HG02678 (cell line): ENCODE results near the gene EMP1.
A peak's percentile ranks its signal among the peaks of the same experiment; 100 is the strongest.

Experiments
- ATAC-seq: cut with Tn5 transposase; IDR thresholded peaks from one replicate; pipeline ENCODE4 v1.9.1; 2021; ENCODE audit warnings: mild to moderate bottlenecking, moderate library complexity; ENCODE audit not compliant: unreplicated experiment

Gene EMP1

DNA sequence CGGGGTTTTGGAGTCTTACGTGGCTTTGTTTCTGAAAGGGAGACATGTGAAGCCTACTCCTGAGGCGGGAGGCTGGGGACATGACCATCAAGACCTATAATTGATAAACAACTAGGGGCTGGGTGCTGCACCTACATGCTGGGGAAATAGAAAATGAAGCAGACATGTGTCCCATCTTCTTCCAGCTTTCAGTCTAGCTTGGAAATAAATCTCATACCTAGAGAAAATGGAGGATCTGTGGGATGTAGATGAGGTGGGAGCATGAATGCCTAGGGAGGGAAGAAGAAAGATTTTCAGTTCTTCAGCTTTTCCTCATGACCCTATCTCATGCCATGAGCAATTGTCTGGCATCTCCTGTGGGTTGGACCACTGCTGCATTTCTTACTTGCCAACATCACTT is 22.1 kb downstream of the EMP1 start:
- ATAC-seq = no peak

DNA sequence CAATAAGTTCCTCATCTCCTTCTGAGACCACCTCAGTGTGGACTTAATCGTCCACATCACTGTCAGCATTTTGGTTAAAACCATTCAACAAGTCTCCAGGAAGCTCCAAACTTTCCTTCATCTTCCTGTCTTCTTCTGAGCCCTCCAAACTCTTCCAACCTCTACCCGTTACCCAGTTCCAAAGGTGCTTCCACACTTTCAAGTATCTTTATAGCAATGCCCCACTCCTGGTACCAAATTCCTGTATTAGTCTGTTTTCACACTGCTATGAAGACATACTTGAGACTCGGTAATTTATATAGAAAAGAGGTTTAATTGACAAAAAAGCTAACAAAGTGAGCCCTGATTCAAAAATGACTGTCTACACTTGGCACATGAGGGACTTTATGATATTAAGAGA is 22.8 kb downstream of the EMP1 start:
- no peak for ATAC-seq

DNA sequence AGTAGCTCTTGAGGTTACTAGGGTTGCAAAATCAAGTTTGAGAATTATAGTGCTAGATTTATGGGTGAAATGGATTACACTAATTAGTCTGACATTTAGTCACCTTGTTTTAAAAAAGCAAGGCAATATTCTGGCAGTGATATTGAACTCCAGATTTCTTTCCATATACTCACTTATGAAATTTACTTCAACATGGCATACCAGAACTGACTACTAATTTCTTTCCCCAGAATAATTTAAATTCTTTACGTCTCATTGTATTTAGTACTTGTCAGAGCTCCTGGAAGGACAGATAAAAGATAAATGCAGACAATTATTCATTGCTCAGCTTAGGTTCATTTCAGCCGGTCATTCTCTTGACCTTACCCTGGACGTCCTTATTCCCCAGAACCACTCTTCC is 24.3 kb downstream of the EMP1 start:
- ATAC-seq = no peak

DNA sequence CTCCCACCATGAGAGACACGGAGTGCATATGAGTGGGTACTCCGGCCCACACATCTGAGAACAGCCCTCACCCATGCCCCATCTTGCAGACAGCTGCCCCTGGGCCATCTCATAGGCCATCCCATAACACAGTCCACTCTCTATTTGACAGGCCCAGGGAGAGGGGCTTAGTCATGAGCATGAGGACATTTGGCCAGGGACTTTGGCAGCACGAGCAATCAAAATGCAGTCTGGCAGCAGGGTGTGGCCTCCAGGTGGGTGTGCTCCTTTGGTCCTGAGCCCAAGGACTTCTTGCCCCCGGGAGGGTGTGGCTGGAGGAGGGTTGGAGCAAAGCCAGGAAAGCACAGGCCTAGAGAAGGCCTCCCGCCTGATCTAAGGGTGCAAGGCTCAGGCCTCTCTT is 25.6 kb downstream of the EMP1 start:
- ATAC-seq = no peak

DNA sequence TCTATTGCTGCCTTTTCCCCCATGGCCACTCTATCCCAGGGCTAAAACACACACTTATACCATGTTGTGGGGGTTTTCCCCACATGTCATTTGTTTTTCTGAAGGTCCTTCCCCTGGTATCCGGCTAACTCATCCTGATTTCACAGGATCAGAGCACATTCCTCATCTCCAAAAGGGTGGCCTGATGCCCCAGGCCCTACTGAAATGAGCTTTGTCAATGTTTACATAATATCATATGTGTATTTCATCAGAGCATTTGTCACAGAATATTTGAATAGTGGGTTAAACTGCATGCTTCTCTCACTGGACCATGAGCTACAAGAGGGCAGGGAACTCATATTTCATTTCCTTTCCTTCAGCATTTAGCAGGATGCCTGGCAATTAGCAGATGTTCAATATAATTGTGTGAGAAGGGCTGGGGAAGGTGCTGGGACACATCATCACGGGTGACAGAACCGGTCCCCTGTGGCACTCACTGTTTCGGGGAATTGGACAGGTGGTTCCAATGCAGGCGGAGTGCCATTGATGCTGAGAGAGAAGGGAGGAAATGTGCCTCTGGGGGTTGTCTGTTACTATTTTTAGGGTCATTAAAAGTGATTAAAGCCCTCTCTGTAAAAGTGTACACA is 26.8 kb downstream of the EMP1 start:
- ATAC-seq = no peak

DNA sequence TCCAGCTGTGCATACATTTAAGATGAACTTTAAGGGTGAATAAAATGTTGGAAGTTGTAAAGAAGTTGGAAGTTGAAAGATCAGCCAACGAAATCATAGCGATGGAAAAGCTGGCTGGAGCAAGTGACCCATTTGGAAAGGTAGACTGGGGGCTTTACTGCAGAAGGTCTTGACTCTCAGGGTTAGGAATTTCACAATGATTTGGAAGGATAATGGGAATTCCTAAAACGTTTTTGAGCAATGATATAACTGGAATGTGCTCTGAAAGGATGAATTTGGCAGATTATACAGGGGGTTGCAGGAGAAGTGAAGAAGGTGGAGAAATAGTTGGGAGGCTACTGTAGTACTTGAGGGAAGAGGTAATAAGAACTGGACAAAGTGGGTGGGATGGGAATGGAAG is 27.4 kb downstream of the EMP1 start:
- no peak for ATAC-seq

DNA sequence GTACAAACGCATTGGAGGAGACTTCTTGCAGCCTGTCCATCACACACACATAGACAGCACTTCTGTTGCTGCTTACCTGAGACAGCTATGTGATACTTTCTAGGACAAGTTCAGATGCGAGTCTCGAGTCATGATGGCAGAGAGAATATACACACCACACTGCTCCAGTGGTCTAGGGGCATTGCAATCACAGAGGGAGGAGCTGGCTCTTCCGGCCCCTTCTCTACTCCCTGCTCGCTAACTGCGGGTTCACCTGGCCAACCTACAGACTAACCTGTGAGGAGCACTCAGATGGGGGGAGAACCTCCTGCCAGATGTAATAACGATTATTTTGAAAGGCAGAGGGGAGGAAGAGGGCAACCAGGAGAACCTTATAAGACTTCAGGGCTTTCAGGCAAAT is 30.7 kb downstream of the EMP1 start:
- ATAC-seq = no peak

DNA sequence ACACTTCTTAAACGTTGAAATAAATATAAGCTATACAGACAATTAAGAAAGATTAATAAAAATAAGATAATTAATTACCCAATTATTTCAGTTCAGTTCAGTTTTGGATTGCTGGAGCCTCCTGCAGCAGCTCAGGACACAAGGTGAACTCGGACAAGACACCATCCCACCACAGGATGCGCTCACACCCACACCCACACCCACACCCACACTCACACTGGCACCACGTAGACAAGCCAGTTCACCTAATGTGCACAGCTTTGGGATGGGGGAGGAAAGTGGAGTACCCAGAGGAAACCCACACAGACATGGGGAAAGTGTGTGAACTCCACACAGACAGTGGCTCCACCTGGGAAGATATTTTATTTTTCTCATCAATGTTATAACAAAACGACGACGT is 32.1 kb downstream of the EMP1 start:
- ATAC-seq = no peak

DNA sequence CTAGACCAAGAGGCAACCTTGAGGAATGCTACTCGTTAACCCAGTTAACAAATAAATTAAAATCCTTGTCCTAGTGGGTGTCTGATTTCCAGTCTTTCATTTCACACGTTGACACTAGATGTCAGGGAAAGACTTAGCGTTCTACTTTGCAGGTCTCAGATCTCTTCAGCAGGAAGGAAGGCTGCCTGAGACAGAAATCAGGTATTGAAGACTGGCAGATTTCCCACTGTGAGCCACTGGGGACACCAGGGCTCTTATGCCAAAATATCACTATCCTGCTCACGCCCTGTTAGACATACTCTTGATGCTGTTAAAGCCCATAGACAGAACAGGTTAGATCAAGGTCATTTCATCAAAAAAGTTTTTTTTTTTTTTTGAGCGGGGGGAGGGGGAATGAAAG is 33.0 kb downstream of the EMP1 start:
- ATAC-seq = no peak

DNA sequence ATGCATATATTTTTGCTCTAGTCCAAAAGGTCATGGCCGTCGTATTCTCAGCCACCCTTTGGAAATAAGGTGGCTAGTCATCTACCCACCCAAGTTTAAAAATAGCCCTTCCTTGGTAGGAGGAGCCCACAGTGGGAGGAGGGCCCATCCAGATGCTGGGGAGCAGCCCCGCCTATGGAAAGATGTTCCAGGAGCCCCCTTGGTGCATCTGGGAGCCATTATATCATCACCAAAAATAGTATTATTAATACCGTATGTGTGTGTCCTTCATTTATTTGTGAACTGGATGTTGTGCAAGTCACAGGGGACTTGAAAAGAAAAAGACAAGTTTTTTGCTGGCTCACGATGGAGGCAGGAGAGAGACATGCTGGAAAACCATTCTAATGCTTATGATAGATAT is 34.0 kb downstream of the EMP1 start:
- ATAC-seq = no peak

DNA sequence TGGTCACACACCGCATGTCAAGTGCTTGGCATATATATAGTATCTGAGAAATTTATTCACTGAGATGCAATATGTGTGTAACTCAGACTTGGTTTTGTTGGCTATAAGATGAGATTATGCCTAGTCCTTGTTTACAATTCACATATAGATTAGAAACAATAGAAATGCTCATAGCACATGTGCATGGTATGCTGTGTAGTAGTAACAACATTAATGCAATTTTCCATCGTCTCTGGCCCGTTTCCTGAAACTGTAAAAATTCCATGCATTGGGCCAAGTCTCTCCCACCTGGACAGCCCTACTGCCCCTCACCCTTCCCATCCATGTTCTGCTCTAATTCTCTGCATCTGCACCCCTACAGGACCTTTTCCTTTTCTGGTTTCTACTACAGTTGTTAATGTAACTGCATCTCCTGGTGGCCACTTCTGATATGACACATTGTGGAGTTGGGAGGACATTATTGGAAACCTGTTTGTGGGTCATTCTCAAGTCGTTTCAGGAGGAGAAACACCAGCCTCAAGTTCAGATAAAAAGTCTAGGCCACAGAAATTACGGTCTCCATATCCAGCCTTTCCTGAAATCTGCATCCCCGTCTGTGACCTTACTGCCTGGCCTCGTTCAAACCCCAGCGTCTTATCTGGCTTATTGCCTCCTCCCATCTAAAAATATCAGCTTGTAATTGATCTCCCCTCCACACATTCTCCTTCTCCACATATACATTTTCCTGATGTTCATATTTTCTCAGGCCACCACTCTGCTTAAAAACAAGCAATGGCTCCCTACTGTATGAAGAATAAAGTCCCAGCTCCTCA is 37.5 kb downstream of the EMP1 start:
- peak; percentile 52 for ATAC-seq

DNA sequence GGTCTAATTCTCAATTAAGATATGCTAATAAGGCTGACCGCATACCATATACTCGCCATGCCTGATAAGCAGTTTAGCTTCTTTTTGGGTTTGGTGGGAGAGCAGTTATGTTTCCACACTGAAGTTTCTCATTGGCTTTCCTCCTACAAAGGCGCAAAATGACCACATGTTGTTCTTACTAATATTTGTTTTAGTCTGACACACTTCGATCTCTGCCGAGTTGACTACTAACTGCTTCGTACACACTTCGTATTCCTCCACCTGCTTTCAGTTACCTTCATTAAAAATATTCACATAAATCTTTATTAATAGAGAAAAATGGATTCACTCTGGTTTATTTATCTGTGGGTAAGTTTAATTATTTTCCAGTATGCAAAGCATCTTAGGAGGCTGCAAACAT is 41.7 kb downstream of the EMP1 start:
- ATAC-seq = no peak

DNA sequence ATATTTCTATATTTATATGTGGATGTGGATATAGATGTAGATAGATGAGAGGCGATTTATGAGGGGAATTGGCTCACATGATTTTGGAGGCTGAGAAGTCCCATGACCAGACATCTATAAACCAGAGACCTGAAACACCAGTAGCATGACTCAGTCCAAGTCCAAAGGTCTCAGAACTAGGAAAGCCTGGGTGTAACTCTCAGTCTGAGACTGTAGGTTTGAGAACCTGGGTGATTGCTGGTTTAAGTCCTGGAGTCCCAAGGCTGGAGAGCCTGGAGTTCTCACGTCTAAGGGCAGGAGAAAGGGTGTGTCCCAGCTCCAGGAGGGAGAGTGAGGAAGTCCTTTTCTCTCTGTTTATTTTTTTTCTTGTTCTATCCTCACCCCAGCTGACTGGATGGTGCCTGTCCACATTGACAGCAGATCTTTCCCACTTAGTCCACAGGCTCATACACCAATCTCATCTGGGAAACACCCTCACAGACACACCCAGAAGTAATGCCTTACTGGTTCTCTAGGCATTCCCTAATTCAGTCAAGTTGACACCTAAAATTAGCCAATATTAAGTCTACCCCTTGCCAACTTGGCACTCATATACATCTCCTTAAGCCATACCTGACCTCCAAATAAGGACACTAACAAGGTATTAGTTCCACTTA is 45.4 kb downstream of the EMP1 start:
- ATAC-seq = no peak

DNA sequence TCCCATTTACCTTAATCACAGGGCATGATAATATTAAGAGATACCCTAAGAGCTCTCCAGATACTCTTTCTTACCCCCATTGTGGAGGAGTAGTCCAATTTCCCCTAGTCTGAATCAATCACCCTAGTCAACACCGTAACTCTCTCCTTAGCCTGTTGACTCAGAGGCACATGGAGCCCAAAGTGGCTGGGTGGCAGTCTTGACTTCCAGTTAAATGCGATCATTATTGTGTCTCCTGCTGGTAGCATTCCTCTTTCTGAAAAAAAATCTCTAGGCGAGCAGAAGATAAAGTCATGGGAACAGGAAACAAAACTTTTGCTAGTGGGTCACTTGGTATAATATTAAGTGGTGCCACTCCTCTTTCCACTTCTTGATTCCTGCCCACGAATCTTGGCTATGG is 46.4 kb downstream of the EMP1 start:
- ATAC-seq = no peak

DNA sequence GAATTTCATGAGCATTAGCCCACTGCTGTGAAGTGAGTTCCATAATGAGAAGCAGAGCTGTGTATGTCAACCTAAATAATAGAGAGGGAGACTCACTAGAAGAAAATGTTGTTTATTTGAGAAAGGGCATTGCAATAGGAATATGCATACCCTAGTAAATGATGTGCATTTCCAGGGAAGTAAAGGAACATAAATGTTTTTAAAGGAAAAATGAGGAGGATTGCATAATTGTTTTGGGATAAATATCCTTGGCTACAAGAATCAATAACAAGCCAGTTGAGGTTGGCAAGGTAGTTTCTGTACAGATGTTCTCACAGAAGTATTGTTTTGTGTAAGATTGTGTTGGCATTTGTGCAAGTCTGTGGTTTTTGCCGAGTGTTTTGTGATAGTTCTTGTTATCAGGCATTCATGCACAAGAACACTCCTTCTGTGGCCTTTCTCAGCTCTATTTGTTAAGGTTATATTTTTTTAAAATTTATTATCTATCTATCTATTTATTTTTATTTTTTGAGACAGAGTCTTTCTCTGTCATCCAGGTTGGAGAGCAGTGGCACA is 47.1 kb downstream of the EMP1 start:
- no peak for ATAC-seq

DNA sequence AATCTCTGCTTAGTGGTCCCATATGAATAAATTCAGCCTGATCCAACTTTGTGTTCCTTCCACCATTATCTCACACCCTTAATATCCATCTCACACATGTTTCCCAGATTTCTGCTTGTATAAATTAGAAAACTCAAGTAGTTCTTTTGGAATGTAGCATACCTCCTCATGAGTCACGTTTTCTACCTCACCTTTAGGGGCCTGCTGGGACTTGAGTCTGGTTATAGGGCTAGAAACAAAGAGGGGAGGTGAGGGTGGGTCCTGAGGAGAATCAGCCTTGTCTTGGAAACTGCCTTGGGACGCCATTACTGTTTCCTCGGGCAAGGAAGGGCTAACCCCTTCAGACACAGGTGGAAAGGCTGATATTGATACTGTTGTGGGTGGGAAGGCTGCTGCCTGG is 51.1 kb downstream of the EMP1 start:
- ATAC-seq = no peak

DNA sequence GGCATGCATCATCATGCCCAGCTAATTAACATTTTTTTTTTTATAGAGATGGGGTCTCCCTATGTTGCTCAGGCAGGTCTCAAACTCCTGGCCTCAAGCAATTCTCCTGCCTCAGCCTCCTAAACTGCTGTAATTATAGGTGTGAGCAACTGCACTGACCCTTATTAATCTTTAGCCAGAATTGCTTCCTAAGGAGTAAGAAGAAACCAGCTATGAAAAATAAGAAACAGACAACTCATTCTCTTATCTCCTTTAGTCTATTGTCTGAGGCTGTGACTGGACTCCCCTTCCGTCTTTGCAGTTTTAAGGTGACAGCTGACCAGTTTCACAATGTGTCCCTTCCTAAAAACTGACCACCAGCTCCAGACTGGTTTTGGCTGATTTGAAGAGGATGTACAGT is 52.4 kb downstream of the EMP1 start:
- no peak for ATAC-seq

DNA sequence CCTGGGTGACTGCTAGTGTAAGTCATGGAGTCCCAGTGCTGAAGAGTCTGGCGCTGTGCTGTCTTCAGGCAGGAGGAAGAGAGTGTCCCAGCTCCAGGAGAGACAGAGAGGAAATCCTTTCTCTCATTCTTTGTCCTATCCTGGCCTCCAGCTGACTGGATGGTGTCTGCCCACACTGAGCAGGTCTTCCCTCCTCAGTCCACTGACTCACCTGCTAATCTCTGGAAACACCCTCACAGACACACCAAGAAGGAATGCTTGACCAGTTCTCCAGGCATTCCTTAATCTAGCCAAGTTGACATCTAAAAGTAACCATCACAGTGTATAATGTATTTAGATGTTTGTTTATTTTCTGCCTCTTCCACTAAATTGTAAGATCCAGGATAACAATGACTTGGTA is 53.9 kb downstream of the EMP1 start:
- ATAC-seq = no peak

DNA sequence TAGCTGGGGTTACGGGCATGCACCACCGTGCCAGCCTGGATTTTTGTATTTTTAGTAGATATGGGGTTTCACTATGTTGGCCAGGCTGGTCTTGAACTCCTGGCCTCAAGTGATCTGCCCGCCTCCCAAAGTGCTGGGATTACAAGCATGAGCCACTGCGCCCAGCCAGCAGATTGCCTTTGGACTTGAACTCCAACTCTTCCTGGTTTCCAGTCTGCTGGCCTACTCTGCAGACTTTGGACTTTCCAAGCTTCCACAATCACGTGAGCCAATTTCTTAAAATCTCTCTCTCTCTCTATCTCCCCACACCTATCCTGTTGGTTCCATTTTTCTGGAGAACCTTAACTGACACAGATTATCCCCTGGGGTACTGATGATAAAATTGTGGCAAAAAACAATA is 55.0 kb downstream of the EMP1 start:
- ATAC-seq = no peak

DNA sequence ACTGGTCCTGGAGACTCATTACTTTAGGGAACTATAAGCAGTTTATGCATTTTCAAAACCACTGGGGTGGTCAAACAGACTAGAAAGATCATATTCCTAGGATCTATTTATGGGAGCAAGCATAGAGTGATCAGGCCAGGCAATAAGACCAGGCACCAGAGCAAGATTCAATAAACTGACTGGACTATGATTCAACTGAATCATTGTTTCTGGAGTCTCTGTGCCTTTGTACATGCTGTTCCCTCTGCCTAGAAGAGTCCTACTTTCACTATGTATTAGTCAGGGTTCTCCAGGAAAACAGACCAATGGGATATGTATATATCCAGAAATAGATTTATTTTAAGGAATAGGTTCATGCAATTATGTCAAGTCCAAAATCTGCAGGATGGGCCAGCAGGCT is 55.5 kb downstream of the EMP1 start:
- no peak for ATAC-seq

DNA sequence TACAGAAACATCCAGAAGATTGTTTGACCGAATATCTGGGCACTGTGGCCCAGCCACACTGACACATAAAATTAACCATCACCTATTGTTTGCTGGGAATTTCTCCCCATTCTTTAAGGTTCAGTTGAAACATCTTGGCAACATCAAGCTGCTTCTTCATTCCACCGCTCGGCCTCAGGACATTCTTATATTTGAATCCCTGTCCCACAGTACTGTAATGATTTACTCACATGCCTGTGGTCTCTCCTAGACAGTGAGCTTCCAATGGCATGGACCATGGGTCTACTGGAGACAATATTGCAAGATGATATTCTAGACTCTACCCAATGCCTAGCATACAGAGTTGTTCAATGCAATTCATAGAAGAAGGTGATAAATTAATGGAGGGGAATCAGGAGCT is 56.1 kb downstream of the EMP1 start:
- no peak for ATAC-seq
